Stimulated activated CD4-positive, alpha-beta T cell treated with anti-CD3 and anti-CD28 coated beads, Interleukin-12 subunit alpha, Interleukin-12 subunit beta, amount 100 ng/mL, for 48 hours (primary cell): ENCODE data around the gene ALAS2.
"Not testable (repeated sequence)": the region's sequence is repeated elsewhere in the genome, so short reads cannot be mapped to it uniquely, and the experiment has no call there.

Experiments used
- DNase-seq, 3 donors: peaks; one replicate each; pipeline ENCODE4 v3.0.0-alpha.2; 2020; ENCODE audit warnings: low read depth in 2 of 3, low spot score in 1 of 3

Gene ALAS2

GRCh38 chrX:55006827-55007621, 23.8 kb downstream of the ALAS2 start:
- DNase-seq = no peak

DNA sequence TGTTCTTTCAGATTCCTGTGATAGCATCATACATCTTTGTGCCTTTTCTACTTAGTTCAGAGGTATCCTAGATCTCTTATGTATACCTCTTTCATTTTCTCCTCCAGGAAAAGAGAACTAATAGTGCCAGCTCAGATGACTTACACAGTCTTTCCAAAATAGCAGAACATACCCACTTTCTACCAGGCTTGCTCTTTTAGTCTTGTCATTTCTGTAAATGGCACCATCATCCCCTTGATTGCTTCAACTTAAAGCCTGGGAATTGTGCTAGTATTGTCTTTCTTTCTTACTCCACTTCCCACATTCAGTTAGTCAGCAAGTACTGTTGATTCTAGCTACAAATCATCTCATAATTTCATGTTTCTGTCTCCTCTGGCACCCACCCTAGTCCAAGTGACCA, 25.5 kb downstream of the ALAS2 start:
- no peak for DNase-seq

GRCh38 chrX:55004231-55004630, 26.5 kb downstream of the ALAS2 start:
- DNase-seq = no peak

- peak; percentile 70 to 80 (median 79) for DNase-seq
Measured at GRCh38 chrX:54999717-55000598, 30.8 kb downstream of the ALAS2 start, which contains the start of gene APEX2. APEX2 (plus strand) TSS chrX:55000363; CDS start chrX:55000423, 60 bp downstream.

GRCh38 chrX:54995621-54996020, 35.2 kb downstream of the ALAS2 start:
- DNase-seq = no peak

DNA sequence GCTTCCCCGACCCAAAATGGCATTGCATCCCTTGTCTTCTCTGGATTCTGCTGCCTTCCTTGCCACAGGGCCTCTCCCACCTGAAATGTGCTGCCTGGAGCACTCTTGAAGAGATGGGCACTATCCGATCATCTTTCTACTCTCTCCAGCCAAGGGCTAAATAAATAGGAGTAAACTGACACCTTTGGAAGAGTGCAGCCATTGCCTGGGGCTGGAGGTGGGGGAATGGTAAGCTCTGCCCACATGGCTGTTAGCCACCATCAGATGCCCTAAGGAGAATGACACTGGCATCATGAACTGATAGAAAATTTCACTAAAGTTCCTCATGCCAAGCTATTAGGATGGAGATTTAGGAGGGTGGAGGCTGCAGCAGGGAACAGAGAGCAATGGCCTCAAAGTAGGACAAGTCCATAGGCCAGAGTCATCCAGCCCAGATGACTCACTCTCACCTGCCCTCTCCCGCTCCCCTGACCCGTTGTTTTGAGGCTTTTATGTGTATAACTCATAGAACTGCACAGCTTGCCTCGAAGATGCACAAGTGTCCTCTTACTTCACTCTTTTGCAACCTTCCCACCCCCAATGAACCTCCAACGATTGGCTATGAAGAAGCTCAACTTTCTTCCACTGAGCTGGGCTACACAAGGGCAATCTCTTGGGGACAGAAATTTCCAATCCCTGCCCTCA, 36.0 kb downstream of the ALAS2 start:
- no peak for DNase-seq

DNA sequence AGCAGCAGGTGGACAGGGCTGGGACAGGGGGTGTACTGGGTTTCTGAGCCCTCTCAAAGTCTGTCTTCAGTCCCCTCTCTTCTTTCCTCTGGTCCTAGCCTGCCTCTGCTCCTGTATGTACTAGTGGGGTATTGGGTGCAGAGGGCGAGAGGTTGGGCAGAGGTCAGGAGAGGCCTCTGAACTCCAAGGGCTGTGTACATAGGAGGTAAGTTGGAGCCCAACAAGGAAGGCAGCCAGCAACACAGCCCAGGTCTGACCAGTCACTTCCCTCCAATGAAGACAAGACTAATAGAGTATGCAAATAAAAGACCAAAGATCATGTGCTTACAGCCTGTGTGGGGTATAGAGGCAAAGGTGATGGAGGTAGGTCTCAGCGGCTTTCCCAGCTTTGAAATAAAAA, 36.7 kb downstream of the ALAS2 start, which contains the start of gene PFKFB1:
TSS of gene PFKFB1 (minus strand) at position 90 of the 400 bp plus-strand sequence. CDS start 181 bp downstream, outside the sequence.
- no peak for DNase-seq

GRCh38 chrX:54992911-54993622, 37.7 kb downstream of the ALAS2 start:
- no peak for DNase-seq

DNA sequence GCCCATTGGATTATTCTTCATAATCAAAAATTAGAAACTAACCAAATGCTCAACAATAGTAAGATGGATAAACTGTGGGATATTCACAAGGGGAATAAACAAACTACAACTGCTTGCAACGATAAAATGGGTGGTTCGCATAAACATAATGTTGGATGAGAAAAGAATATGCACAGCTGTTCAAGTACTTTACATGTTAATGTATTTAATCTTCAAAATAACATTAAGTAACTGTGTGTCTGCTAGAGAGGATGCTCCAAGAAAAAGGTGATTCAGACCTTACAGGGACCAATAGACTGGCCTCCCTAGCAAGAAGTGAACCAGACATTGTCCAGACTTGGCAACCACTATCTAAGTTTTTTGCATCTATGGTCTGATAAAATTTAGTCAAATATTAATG, 39.1 kb downstream of the ALAS2 start:
- DNase-seq = no peak

DNA sequence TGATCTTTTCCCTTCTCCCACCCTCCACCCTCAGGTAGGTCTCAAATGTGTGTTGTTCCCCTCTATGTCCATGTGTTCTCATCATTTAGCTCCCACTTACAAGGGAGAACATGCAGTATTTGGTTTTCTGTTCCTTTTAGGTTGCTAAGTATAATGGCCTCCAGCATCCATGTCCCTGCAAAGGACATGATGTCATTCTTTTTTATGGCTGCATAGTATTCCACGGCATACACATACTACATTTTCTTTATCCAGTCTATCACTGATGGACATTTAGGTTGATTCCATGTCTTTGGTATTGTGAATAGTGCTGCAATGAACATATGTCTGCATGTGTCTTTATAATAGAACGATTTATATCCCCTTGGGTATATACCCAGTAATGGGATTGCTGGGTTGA, 47.5 kb downstream of the ALAS2 start:
- DNase-seq = not testable (repeated sequence)

GRCh38 chrX:54980334-54980733, 50.4 kb downstream of the ALAS2 start:
- no peak for DNase-seq

GRCh38 chrX:54979432-54979831, 51.3 kb downstream of the ALAS2 start:
- no peak for DNase-seq

DNA sequence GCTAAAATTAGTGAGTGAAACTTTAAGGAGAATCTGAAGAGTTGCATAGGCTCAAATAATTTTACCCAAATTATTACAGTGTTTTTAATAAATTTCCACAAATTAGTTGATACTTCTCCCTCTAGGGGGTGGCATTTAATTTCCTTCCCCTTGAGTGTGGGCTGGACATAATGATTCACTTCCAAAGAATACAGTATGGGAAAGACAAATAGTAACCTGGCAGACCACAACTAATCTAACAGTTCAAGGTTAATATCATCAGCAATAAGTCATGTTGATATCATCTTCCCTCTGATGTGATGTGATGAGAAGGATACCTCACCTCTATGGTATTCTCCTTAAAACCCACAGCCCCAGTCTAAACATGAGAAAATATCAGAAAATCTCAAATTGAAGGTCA, 52.3 kb downstream of the ALAS2 start:
- no peak for DNase-seq

- DNase-seq = no peak
Measured at GRCh38 chrX:54977387-54977786, 53.4 kb downstream of the ALAS2 start.

DNA sequence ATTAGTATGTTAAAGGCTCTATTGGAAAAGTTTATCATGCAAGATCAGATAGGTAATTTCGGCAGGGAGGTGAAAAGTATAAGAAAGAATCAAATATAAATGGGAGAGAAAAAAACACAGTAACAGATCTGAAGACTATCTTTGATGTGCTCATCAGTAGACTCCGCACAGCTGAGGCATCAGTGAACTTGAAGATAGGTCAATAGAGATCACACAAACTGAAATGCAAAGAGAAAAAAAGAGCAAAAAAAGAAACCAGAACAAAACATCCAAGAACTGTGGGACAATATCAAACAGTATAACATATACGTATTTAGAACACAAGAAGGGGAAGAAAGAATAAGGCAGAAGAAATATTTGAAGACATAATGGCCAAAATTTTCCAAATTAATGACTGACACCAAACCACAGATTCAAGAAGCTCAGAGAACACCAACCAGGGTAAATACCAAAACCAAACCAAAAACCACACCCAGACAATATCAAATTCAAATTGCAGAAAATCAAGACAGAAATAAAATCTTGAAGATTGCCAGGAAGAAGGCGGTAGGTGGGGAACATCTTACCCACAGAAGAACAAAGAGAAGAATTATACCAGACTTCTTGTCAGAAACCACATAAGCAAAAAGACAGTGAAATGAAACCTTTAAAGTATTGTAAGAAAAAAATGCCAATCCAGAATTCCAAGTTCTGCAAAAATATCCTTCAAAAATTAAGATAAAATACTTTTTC, 65.8 kb downstream of the ALAS2 start:
- DNase-seq = no peak

- DNase-seq = no peak
Measured at GRCh38 chrX:54961750-54962149, 69.0 kb downstream of the ALAS2 start.
